HG02642 (cell line): ENCODE measurements around the gene CHRNA5.
"Not testable (repeated sequence)": the region's sequence is repeated elsewhere in the genome, so short reads cannot be mapped to it uniquely, and the experiment has no call there.

Experiments
- ATAC-seq: cut with Tn5 transposase; IDR thresholded peaks from one replicate; pipeline ENCODE4 v1.9.1; 2021; ENCODE audit warnings: mild to moderate bottlenecking; ENCODE audit not compliant: unreplicated experiment, poor library complexity

CHRNA5 gene

GRCh38 chr15:78565097-78565950 is at the start of gene CHRNA5:
CHRNA5 (plus strand) TSS chr15:78565520; CDS start chr15:78565720, 200 bp downstream.
- peak; percentile 87 for ATAC-seq

DNA sequence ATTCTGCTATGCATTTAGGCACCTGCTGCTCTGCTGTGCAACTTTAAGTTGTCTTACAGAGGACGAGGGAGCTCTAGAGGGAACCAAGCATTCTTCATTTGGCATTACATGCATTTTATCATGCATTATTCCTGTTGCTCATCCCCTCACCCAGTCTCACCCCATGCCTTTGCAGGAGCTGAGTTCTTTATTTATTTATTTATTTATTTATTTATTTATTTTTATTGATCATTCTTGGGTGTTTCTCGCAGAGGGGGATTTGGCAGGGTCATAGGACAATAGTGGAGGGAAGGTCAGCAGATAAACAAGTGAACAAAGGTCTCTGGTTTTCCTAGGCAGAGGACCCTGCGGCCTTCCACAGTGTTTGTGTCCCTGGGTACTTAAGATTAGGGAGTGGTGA is 45.3 kb upstream of the CHRNA5 start:
- not testable (repeated sequence) for ATAC-seq

DNA sequence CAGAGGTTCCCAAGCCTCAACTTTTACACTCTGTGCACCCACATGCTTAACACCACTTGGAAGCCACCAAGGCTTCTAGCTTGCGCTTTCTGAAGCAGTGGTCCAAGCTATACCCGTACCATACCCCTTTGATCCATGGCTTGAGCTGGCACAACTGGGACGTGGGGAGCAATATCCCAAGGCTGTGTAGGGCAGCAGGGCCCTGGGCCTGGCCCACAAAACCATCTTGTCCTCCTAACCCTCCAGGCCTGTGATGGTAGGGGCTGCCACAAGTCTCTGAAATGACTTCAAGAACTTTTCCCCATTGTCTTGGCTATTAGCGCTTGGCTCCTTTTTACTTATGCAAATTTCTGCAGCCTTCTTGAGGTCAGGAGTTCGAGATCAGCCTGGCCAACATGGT is 41.1 kb upstream of the CHRNA5 start:
- ATAC-seq, result no peak

- ATAC-seq, result no peak
Measured at GRCh38 chr15:78527325-78527724, 38.0 kb upstream of the CHRNA5 start.

GRCh38 chr15:78533331-78533730 is 32.0 kb upstream of the CHRNA5 start:
- ATAC-seq, result no peak

- no peak for ATAC-seq
Measured at GRCh38 chr15:78536134-78536533, 29.2 kb upstream of the CHRNA5 start.

GRCh38 chr15:78537266-78537905 is 27.9 kb upstream of the CHRNA5 start:
- ATAC-seq, result no peak

DNA sequence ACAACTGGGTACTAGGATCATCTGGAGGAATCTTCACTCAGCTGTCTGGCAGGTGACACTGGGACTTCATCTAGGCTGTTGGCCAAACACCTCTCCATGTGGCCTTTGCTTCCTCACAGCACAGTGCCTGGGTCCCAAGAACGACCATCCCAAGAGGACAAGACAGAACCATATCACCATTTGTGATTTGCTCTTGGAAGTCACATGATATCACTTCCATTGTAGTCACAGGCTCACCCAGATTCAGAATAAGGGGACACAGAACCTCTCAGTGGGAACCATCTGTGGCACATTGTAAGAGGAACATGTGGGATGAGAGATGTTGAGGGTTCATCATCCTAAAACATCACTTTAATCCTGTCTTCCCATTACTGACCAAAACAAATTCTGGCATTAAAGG is 27.0 kb upstream of the CHRNA5 start:
- ATAC-seq, result no peak

DNA sequence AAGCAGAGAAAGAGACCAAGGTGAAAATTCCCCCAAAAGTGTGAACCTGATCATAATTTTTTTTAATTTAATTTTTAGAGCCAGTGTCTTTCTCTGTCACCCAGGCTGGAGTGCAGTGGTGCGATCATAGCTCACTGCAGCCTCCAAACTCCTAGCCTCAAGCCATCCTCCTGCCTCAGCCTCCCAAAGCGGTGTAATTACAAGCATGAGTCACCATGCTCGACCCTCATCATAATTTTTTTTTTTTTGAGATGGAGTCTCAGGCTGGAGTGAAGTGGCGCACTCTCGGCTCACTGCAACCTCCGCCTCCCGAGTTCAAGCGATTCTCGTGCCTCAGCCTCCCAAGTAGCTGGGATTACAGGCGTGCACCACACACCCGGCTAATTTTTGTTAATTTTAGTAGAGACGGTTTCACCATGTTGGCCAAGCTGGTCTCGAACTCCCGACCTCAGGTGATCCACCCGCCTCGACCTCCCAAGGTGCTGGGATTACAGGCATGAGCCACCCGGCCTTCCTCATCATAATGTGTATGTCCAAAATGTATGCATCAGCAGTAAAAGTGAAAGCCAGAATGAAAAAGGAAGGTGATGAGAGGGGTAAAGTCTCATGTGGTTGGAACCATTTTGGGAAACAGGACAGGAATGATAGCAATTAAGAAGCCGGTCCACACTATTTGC is 25.7 kb upstream of the CHRNA5 start:
- ATAC-seq, result not testable (repeated sequence)

DNA sequence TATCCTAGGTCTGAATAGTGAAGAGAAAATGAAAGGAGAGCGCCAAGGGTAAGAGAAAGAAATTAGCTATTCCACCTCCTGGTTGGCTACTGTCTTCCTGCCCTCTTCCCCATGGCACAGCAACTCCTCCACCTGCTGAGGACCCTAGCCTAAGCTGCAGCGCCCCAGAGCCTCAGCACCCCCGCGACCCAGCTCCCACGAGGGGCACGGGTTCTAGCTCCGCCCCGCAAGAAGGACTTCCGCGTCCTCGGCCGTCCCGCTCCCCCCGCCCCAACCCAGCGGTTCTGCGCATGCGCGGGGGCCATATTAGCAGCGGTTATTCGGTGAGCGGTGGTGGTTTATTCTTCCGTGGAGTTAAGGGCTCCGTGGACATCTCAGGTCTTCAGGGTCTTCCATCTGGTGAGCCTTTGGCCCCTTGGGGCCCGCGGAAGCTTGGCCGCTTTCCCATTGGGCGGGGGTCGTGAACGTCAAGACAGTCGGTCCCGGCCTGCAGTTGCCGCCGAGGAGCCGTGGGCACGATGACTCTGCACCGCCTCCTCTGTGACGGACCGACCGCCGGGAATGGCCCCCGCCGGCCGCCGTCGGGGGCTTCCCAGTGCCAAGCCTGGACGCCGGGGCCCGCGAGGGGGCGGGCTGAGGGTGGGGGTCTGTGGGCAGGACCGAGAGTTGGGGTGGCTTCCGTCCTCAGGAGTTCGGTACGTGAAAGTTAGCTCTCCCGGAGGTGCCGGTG is 25.0 kb upstream of the CHRNA5 start, which contains the start of gene PSMA4:
TSS of gene PSMA4 (plus strand) at position 304 of the 730 bp plus-strand sequence. CDS start 1,484 bp downstream, outside the sequence.
- ATAC-seq, result peak; percentile 88

- ATAC-seq, result no peak
Measured at GRCh38 chr15:78540871-78541743, 24.2 kb upstream of the CHRNA5 start.

GRCh38 chr15:78541744-78542034 is 23.6 kb upstream of the CHRNA5 start:
- ATAC-seq, result no peak

DNA sequence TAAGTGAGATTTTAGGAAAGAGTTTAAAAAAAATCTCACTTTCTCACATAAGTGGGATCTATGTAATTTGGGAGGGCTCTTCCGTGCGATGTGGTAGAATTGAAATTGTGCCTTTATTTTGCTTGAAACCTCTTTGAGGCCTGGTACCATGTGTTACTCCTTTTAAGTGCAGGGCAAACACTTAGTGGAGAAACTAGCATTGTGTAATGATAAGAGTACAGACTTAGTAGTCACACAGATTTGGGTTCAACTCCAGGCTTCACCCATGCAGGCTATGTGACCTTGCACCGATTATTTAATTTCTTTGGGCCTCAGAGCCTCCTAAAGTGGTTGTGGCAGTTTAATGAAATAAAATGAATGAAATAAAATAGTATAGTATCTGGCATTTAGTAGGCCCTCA is 22.7 kb upstream of the CHRNA5 start:
- ATAC-seq, result no peak

- ATAC-seq, result no peak
Measured at GRCh38 chr15:78550194-78550593, 15.1 kb upstream of the CHRNA5 start.

DNA sequence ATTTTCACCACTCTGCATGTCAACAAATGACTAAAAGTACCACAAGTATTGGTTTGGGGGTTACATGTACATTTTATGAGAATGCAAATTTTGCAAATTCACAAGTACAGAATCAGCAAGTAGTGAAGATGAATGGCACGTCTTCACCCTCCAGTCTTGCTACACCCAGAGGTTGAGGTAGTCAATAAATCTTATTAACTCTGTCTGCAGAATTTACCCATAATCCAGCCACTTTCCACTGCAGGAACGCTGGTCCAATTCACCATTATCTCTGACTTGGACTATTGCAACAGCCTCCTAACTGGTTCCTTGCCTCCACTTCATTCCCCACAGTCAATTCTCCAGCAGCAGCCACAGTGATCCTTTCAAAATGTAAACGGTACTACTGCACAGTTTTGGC is 14.5 kb upstream of the CHRNA5 start:
- ATAC-seq, result no peak

GRCh38 chr15:78551902-78552301 is 13.4 kb upstream of the CHRNA5 start:
- ATAC-seq, result no peak

DNA sequence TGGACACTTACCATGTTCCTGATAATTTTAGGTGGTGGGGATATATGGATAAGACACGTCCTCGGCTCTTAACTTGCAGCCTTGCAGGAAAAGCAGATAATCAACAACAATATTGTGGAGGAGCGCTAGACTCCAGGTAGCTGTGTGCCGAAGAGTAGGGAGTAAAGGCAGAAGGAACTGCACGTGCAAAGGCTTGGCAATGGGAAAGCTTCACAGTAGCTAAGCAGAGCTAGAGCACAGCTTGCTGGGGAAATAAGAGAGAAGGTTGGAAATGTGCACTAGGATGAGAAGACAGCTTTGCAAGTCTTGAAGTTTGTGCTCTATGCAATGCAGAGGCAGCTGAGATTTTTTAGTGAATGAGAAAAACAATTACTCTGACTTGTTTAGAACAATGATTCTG is 12.7 kb upstream of the CHRNA5 start:
- ATAC-seq, result no peak

DNA sequence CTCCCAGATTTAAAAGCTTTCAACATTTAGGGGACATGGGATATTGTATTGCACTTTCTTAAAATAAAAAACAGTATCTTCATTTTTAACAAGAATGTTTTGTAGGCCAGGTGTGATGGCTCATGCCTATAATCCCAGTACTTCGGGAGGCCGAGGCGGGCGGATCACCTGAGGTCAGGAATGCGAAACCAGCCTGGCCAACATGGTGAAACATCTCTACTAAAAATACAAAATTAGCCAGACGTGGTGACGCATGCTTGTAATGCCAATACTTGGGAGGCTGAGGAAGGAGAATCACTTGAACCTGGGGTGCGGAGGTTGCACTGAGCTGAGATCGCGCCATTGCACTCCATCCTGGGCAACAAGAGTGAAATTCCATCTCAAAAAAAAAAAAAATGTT is 5.1 kb upstream of the CHRNA5 start:
- not testable (repeated sequence) for ATAC-seq

DNA sequence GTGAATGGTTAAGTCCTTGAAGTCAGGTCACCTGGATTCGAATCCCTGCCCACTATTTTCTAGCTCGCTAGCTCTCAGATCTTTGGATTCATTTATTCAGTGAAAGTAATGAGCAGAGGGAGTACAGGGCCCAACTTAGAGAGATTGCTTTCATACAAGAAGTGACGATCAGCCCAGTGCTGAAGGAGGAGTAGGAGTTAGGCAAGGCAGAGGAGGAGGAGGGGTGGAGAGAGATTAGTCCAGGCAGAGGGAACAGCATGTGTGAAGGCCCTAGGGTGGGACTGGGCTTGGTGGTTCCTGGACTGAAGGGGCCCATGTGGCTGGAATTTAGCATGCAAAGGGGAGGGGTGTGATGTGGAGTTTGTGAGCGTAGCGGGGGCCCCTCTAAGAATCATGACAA is 3.8 kb upstream of the CHRNA5 start:
- no peak for ATAC-seq

GRCh38 chr15:78563092-78563491 is 2.2 kb upstream of the CHRNA5 start:
- ATAC-seq, result no peak
